GM23338 (cell line): Measurements from ENCODE around the gene PALLD.

Source experiments
- CTCF ChIP-seq, 2 experiments: fragments of 200-600 bp in 1 of 2; sonication (generic) in 1 of 2; conservative IDR thresholded peaks; 2 replicates each; pipeline versions ENCODE4 v1.5.1 to v1.6.1; 2016 to 2017; ENCODE audit warnings: antibody characterized with exemption in 2 of 2, low read depth in 2 of 2, mild to moderate bottlenecking in 2 of 2, moderate library complexity in 1 of 2
- JUNB ChIP-seq: IDR thresholded peaks from one replicate; pipeline ENCODE4 v1.6.1; 2016; ENCODE audit warnings: antibody characterized with exemption; ENCODE audit not compliant: unreplicated experiment

- no peak for TF ChIP-seq CTCF (conservative IDR thresholded peaks at IDR 0.05; ENCODE audit: low read depth in 2 of 2)
- no peak for TF ChIP-seq JUNB
Observed at GRCh38 chr4:168524006-168524405, 27.2 kb downstream of the PALLD start.
